ENCODE results near the gene SALL3. TPM values are rescaled to one million over a fixed set of nuclear protein-coding genes. Genes with fewer than 3 reads are reported as not detected.

SALL3 gene
- total and polyA plus RNA-seq, 2 experiments from 2014 or later = 16.9 to 39.8 TPM

DNA sequence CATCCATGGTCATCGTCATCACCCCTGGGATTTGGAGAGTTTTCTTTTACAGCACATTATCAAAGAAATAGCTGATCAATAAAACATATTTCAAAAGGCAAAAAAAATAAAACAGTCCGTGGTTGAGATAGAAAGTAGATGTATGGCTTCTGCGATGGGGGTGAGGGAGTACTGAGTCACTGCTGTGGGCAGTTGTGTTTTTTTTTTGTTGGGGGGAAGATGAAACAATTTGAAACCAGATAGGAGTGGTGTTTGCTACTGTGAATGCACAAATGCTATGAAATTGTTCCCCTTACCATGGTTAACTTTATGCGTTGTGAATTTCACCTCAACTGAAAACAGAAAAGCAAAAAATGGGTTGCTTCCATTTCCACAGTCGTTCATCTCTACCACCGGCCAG is 11.9 kb upstream of the SALL3 start (continued):
- TF ChIP-seq ZNF462 (CRISPR knock-in tag; IDR thresholded peaks at IDR 0.05) (no peak), NANOG (IDR thresholded peaks at IDR 0.05; ENCODE audit: borderline replicate concordance) (no peak), STAT1 (IDR thresholded peaks at IDR 0.05; ENCODE audit: unreplicated experiment) (no peak), ZNF114 (CRISPR knock-in tag; IDR thresholded peaks at IDR 0.05) (no peak)

DNA sequence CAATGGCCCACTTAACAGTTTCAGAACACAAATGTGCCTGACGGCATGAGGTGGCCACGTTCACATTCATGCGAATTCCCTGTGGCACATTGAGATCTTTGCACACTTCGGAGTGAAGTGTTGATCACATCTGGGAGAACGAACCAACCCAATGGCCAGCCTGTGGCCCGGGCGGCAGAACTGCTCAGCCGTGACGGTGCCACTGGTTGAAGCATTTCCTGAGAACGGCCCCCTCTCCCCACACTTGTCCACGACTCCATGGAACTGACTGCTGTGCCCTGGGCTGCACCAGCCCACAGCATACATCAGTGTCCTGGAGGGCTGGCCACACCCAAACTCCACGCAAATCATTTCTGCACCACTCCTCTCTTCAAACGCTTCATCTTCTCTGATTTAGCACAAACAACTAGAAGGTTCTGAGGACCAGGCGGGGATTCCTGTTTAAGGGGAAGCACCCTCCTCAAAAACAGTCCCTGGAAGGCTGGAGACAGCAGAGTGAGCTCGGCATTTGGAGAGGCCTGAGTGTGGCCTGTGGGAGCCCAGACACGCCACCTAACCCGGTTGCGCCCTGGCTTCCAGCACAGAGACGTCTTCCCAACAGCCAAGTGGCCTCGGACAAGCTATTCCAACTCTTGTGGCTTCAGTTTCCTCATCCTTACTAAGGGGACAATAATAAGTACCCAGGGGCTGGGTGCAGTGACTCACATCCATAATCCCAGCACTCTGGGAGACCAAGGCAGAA is 9.9 kb upstream of the SALL3 start:
- H3K27me3 ChIP-seq (ENCODE audit: insufficient read depth) = peaks cover 56% of the 10 kb centered on the region
- peaks cover 46% of the 10 kb centered on the region for H3K9me3 Mint-ChIP-seq
- H3K9me2 ChIP-seq (ENCODE audit: insufficient read depth) = no peaks in the 10 kb centered on the region
- peaks cover 8% of the 10 kb centered on the region; the same call in 1 of the 2 replicates for H3K4me1 ChIP-seq (ENCODE audit: insufficient read depth)
- peaks cover 5% of the 10 kb centered on the region; the same call in 1 of the 2 replicates for H3F3A ChIP-seq (replicated peaks; ENCODE audit: low read depth)
- TF ChIP-seq REST (IDR thresholded peaks at IDR 0.05; ENCODE audit: unreplicated experiment) = no peak
- TF ChIP-seq EZH2phosphoT487 (IDR thresholded peaks at IDR 0.05; ENCODE audit: unreplicated experiment) = no peak
- TF ChIP-seq JUNB (IDR thresholded peaks at IDR 0.05; ENCODE audit: unreplicated experiment) = no peak
- no peak for TF ChIP-seq NANOG (IDR thresholded peaks at IDR 0.05; ENCODE audit: borderline replicate concordance)
- no peak overlapping the region for H3K27ac ChIP-seq (ENCODE audit: low read depth)
- peaks cover 48% of the 10 kb centered on the region for H3K27me3 Mint-ChIP-seq (ENCODE audit: insufficient read depth, low read depth, poor library complexity)
- no peak overlapping the region for H2AFZ ChIP-seq
- H4K20me1 ChIP-seq (replicated peaks; ENCODE audit: insufficient read depth) = 0 out of 2 replicates have a peak, but pooled peaks cover under 1% of the 10 kb centered on the region
- no peaks in the 10 kb centered on the region for H3K79me2 ChIP-seq (replicated peaks; ENCODE audit: insufficient read depth)
- no peak overlapping the region for H3K4me2 ChIP-seq
- peaks cover 6% of the 10 kb centered on the region for H3K36me3 Mint-ChIP-seq (ENCODE audit: low read depth)
- H3K4me3 Mint-ChIP-seq = no peak overlapping the region
- no peaks in the 10 kb centered on the region for H3K36me3 ChIP-seq (ENCODE audit: insufficient read depth)
- no peak overlapping the region for H3K27ac Mint-ChIP-seq
- DNase-seq (ENCODE audit: low spot score) (no peak), ATAC-seq (no peak)
- no peak overlapping the region for H3K4me3 ChIP-seq
- peaks cover 6% of the 10 kb centered on the region for H3K4me1 Mint-ChIP-seq

All from GM23338 (cell line).